Right cardiac atrium (tissue), 5 donors: ENCODE data around the gene BIN1. TPM values are rescaled to one million over a fixed set of nuclear protein-coding genes. Genes with fewer than 3 reads are reported as not detected.
A peak's percentile ranks its signal among the peaks of the same experiment; 100 is the strongest.

Source experiments
- ATAC-seq, 2 donors: fragments of 200-7000 bp; cut with Tn5 transposase; one replicate each; pipeline versions ENCODE4 v1.8.0 to v1.9.1; 2020; ENCODE audit warnings: moderate library complexity in 2 of 2, mild to moderate bottlenecking in 1 of 2
- DNase-seq, 3 donors: peaks; one replicate each; pipeline ENCODE4 v3.0.0-alpha.2; 2020
- H3K27ac ChIP-seq: one replicate; pipeline ENCODE4 v1.5.1; 2013; ENCODE audit warnings: mild to moderate bottlenecking, low read length, control low read depth, moderate library complexity
- H3K27me3 ChIP-seq: one replicate; pipeline ENCODE4 v1.6.1; 2013; ENCODE audit not compliant: control insufficient read depth, insufficient read depth
- H3K4me1 ChIP-seq: one replicate; pipeline ENCODE4 v1.6.1; 2013; ENCODE audit warnings: low read length; ENCODE audit not compliant: control insufficient read depth, insufficient read depth
- H3K4me3 ChIP-seq: one replicate; pipeline ENCODE4 v1.5.1; 2013; ENCODE audit warnings: low read length, control low read depth
- H3K9me3 ChIP-seq: one replicate; pipeline ENCODE4 v1.6.1; 2013; ENCODE audit warnings: low read length; ENCODE audit not compliant: control insufficient read depth
- WGBS: extraction: QIAGEN DNeasy Blood & Tissue Kit; methylation state at CpG from one replicate; pipeline ENCODE4 v1.1.7; 2013; 5-methylcytosine and 5-hydroxymethylcytosine counted together
- intact Hi-C, 4 donors: fragments of 100-400 bp; cut with DNase I; formaldehyde crosslinking; loops; one replicate each; pipeline versions ENCODE4 v1.11.0 to v1.14.0; 2022 to 2023
- polyA plus RNA-seq: library from polyadenylated mRNA; stranded (reverse); fragments of 200-250 nt; gene quantifications from one replicate; pipeline ENCODE4 v1.2.3, GENCODE V29; 2013
- total RNA-seq, 4 donors: library from RNA; stranded (reverse); fragmentation: NEBNext Ultra II Directional; extraction: Animal tissue kit (Norgen Biotek cat#: 25700); gene quantifications; one replicate each; pipeline ENCODE4 v1.2.1, GENCODE V29; 2021
- donor health status: healthy with polysubstance abuse.
- donor health status: DM: no; HTN: yes; CAD: no.
- donor health status: DM: no; HTN: no; CAD: no.
- donor health status: DM: no; HTN: yes; CAD: no; lungs with severe emphysema.
- donor health status: DM: yes; HTN: yes; CAD: no.

BIN1 gene
- total and polyA plus RNA-seq, 5 donors: 5.9 to 12.0 (median 10.0) TPM

DNA sequence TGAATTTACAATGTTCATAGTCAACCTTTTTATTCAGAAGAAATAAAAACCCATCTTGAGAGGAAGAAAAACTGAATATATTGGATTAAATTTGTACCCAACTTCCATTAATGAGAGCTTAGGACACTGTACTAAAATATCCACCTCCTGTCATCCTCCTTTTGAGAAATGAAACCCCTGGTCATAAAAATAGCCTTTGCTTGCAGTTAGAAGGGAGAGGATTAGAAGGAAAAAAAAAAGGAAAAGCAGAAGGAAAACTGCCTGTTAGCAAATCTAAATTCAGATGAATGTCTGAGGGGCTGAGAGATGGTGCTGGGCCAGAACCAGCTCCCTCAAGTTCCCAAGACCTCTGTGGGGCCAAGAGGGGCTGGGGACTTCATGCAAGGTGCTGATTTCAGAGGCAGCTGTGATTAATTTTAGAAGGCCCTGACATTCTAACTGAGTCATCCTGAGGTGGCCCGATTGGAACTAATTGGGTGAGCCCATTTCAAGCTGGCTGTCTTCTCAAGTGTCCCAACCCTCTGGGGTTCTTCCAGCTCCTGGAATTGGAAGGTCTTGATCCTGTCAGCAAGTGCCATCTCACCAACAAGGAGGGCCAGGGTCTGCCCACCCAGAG lies 38.4 kb upstream of the BIN1 start:
- no peaks in the 10 kb centered on the region for H3K27me3 ChIP-seq
- intact Hi-C loops: no loop called here
- H3K4me1 ChIP-seq: no peaks in the 10 kb centered on the region
- H3K27ac ChIP-seq: no peak overlapping the region
- 35% methylated on average over 1 of the region's 1 CpG for WGBS
- no peak overlapping the region for H3K4me3 ChIP-seq
- H3K9me3 ChIP-seq: no peaks in the 10 kb centered on the region
- no peak for DNase-seq
- ATAC-seq: peak in 1 of 2 donors; percentile 25

DNA sequence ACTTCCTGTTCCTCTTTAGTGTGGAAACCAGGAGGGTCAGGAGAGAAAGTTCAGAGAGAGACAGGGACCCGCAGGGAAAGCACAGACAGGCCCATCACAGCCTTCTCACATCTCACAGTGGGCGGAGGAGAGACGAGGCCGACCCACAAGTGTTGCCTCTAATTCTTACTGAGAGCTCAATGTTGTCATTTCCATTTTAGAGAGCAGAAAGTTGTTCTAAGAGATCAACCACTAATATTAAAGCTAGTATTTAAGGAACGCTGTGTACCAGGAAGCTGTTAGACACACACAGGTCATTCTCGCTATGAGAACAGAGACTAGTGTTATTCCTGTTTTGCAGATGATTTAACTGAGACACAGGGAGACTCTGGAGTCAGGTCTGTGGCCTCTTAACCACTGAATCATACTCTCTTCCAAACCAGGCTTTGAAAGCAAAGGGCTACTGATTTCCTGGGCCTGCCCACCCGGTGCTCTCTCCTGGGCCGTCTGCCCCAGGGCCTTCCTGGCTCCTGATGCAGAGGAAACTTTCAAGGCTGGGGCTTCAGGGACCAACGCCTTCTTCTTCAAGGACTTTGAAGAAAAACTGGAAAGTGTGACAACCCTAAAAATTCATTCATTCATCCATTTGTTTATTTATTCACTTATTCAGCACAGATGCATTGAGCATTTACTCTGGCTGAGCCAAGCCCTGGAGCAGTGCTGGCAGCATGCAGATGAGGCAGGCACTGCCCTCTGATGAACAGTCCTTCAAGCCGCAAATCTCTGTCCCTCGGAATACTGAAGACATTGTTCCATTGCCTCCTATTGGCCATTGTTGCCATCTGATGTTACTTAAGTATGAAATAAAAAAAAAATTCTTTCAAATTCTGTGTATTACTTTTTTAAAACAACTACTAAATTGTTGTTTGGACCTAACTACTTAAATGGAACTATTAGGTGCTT lies 37.2 kb upstream of the BIN1 start:
- peak in 1 of 2 donors; percentile 73 for ATAC-seq
- H3K4me1 ChIP-seq: no peaks in the 10 kb centered on the region
- no peaks in the 10 kb centered on the region for H3K9me3 ChIP-seq
- no peak for DNase-seq
- intact Hi-C loops: no loop called here
- H3K27me3 ChIP-seq: no peaks in the 10 kb centered on the region
- WGBS: 66% methylated on average over 11 of the region's 11 CpGs
- H3K4me3 ChIP-seq: no peak overlapping the region
- H3K27ac ChIP-seq: no peak overlapping the region

DNA sequence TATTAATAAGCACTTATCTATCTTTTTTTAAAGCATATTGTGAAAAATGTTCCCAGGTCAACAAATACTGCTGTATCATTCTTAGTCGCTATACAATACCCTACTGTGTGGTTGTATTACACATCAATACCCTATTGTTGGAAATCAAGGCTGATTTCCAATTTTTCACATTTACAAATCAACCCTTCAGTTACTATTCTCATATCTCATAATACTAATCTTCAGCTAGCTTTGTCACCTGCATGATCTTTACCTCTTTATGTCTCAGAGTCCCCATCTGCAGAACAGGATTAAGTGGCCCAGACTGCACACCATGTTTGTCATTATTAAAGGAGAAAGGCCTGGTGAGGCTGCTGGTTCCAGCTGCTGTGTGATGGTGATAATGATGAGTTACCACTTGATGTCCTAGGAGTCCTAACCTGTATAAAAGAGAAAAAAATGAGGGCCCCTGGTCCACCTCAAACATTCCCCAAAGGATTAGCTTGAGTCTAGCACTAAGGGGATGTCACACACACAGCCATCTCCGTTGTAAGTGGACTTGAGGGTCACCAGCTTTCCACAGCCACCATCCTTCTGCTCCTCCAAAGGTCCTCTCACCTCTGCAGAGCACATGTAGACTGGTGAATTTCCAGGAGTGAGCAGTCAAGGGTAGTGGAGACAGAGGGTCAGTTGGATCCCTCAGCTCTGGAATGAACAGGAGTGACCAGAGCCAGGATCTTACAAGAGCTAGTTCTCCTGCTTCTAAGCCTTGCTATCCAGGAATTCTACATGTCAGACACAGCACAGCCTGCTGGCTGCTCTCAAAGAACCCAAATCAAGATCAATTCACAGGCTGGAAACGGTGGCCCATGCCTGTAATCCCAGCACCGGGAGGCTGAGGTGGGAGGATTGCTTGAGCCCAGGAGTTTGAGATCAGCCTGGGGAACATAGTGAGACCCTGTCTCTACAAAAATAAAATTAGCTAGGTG lies 36.0 kb upstream of the BIN1 start:
- intact Hi-C loops: no loop called here
- ATAC-seq (no peak), DNase-seq (no peak)
- Histone ChIP-seq H3K4me1 (no peaks in the 10 kb centered on the region), H3K9me3 (no peaks in the 10 kb centered on the region), H3K27ac (no peak overlapping the region), H3K4me3 (no peak overlapping the region), H3K27me3 (no peaks in the 10 kb centered on the region)
- 87% methylated on average over 4 of the region's 4 CpGs for WGBS

DNA sequence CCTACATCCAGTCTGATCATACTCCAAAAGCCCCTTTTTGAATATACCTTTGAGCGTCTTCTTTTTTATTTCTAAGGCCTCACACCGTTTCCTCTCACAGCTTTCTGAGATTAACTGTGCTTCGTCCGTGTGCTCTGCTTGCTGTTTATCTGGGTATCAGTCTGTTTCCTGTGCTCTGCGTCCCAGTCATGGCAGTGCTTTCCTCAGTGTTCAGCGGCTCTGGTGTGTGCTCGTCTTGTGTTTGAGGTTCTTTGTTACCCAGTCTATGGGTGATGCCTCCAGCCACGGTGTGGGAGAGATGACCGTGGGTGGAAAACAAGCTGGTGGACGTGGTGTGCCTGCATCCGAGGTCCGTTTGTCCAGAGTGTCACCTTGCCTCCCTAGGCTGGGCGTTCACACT lies 33.6 kb upstream of the BIN1 start:
- H3K4me1 ChIP-seq: no peaks in the 10 kb centered on the region
- no peaks in the 10 kb centered on the region for H3K27me3 ChIP-seq
- no peaks in the 10 kb centered on the region for H3K9me3 ChIP-seq
- no peak overlapping the region for H3K27ac ChIP-seq
- H3K4me3 ChIP-seq: no peak overlapping the region
- WGBS: 69% methylated on average over 13 of the region's 13 CpGs
- intact Hi-C loops: no loop called here
- ATAC-seq (no peak), DNase-seq (no peak)

DNA sequence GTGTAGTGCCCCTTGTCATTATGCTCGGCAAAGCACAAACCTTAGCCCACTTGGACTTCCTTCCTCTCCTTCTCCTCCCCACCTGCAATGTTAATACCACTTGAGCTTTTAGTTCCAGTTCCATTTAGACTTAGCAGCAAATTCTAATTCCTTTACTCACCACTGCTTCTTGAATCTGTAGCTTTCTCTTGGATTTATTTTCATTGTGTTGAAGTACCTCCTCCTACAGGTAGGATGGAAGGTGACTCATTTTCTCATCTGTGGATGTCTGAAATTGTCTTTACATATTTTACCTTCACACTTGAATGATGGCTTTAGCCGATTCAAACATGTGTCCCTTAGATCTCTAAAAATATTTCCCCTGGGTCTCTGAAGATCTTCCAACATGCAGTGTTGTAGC lies 32.8 kb upstream of the BIN1 start:
- Histone ChIP-seq H3K4me1 (no peaks in the 10 kb centered on the region), H3K27ac (no peak overlapping the region), H3K27me3 (no peaks in the 10 kb centered on the region), H3K4me3 (no peak overlapping the region), H3K9me3 (no peaks in the 10 kb centered on the region)
- intact Hi-C loops: no loop called here
- DNase-seq (no peak), ATAC-seq (no peak)
- 74% methylated on average over 2 of the region's 2 CpGs for WGBS

DNA sequence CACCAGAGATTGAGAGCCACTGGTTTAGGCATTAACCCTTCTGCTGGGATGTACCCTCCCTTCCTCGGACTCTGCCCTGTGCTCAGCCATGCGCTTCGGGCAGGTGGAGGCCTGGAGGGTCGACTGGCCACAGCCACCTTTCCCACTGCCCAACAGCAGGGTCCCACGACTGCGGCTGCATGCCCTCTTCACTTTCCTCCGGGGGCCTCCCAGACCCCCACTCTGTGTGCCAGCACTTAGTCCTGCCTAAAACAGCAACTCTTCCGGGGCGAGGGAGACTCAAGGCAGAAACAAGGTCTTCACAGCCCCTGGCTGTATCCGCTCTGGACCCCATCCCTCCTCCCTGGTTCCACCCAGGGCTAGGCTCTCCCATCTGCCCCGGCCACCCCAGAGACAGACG lies 31.3 kb upstream of the BIN1 start:
- intact Hi-C loops: no loop called here
- H3K9me3 ChIP-seq: no peaks in the 10 kb centered on the region
- WGBS: 92% methylated on average over 12 of the region's 12 CpGs
- DNase-seq (no peak), ATAC-seq (peak in 1 of 2 donors; percentile 34)
- H3K4me1 ChIP-seq: no peaks in the 10 kb centered on the region
- H3K4me3 ChIP-seq: no peak overlapping the region
- H3K27ac ChIP-seq: no peak overlapping the region
- H3K27me3 ChIP-seq: no peaks in the 10 kb centered on the region

DNA sequence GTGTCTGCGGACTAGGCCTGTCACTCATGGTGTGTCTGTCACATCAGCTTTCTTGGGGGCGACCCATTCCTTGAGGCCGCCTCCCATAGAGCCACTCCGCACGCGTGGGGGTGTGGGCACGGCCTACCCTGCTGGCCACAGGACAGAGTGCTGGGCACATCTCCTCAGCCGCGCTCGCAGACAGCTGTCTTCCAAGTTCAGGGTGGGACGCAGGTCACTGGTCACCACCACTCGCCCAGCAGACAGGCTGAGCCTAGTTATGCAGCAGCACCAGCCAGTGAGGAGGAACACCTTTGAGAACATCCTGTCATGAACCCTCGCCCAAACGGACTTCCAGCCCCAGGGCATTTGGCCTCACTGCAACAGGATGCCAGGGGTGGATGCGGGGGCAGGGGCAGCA lies 30.8 kb upstream of the BIN1 start:
- no peak for DNase-seq
- H3K4me3 ChIP-seq: no peak overlapping the region
- peak; percentile 25 to 35 for ATAC-seq
- intact Hi-C loops: no loop called here
- no peaks in the 10 kb centered on the region for H3K4me1 ChIP-seq
- no peaks in the 10 kb centered on the region for H3K9me3 ChIP-seq
- WGBS: 94% methylated on average over 15 of the region's 15 CpGs
- H3K27me3 ChIP-seq: no peaks in the 10 kb centered on the region
- H3K27ac ChIP-seq: no peak overlapping the region

DNA sequence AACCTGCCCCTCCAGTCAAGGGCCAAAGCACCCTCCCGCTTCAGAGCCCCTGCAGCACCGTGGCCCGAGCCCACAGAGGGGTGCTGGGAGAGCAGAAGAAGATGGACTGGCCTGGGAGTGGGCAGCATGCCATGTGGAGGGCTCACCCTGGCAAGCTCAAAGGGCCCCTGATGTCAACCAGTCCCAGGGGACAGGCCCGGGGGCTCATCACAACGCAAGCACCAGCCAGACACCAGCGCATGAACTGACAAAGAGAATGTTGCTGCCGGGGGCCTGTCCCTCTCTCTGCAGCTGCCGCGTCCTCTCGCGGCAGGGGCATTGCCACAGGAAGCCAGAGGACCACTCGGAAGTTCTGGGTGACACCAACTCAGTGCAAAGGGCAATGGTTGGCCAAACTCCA lies 30.3 kb upstream of the BIN1 start:
- no peak overlapping the region for H3K27ac ChIP-seq
- no peak overlapping the region for H3K4me3 ChIP-seq
- 90% methylated on average over 12 of the region's 12 CpGs for WGBS
- H3K27me3 ChIP-seq: no peaks in the 10 kb centered on the region
- no peak for ATAC-seq
- no peaks in the 10 kb centered on the region for H3K9me3 ChIP-seq
- no peaks in the 10 kb centered on the region for H3K4me1 ChIP-seq
- intact Hi-C loops: no loop called here
- no peak for DNase-seq

DNA sequence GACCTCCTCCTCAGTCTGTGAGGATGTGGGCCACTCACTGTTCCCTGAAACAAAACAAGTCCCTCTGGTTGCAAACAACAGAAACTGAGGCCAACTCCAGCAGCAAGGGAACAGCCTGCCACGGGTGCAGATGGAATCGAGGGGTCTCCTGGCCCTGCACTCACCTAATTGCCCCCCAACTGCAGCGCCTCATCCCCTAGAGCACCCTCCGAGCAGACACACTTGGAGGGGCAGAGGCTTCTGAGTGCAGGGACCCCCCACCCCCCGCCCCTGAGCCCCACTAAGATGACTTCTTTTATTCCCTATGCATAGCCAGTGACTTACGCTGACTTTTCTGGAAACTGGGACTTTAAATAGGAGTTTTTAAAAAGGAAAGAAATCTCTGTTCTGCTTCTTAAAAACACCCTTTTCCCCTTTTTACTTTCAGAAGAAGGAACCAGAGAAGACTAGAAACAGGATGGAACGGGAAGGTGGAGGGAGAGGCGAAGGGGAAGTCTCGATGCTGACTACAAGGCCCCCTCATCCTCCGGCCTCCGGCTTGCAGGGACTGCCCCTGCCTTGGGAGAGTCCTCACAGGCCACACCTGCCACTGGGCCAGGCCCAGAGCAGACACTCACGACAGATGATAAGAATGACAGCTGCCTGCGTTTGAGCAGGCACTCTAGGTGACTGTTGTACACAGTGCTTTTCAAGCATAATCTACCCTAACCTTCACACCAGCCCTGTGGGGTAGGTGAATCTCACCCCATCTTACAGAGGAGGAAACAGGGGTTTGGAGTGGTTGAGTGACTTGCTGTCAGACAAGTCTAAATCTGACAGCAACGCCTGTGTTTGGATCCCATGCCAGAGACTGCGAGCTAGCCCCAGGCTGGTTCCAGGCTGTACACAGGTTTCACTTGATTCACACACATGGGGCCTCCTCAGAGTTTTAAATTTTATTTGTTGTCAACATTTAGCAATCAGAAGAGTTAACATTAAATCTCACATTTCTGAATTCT lies 28.2 kb upstream of the BIN1 start:
- intact Hi-C loops: no loop called here
- Histone ChIP-seq H3K27ac (no peak overlapping the region), H3K27me3 (no peaks in the 10 kb centered on the region), H3K4me1 (no peaks in the 10 kb centered on the region), H3K4me3 (no peak overlapping the region), H3K9me3 (no peaks in the 10 kb centered on the region)
- ATAC-seq (peak; percentile 45 to 51), DNase-seq (peak in 1 of 3 donors; percentile 65)
- 79% methylated on average over 15 of the region's 15 CpGs for WGBS

DNA sequence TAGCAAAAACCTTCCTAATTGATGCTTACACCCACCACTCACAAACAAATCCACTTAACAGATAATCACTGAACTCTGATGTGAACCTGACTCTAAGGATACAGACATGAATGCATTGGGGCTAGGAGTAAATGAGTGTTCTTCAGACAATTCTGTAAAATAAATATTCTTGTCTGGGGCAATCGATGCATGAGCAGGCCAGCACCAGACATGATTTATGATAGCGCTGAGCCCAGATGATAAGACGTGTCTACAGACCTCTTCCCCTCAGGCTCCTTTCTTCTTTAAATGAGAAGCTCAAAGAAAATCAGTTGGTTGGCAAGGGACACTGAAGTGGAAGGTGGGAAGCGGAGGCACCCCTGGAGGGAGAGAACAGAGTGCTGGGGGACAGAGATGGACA lies 27.3 kb upstream of the BIN1 start:
- DNase-seq: no peak
- Histone ChIP-seq H3K9me3 (no peaks in the 10 kb centered on the region), H3K4me1 (no peaks in the 10 kb centered on the region), H3K27ac (no peak overlapping the region), H3K4me3 (no peak overlapping the region), H3K27me3 (no peaks in the 10 kb centered on the region)
- WGBS: 79% methylated on average over 4 of the region's 4 CpGs
- intact Hi-C loops: no loop called here
- no peak for ATAC-seq
